ENCODE data around the gene MEF2D. TPM values are rescaled to one million over a fixed set of nuclear protein-coding genes. Genes with fewer than 3 reads are reported as not detected.

The MEF2D gene
- total RNA-seq, 6 donors from 2014 or later: 42.7 to 146 (median 58.7) TPM

DNA sequence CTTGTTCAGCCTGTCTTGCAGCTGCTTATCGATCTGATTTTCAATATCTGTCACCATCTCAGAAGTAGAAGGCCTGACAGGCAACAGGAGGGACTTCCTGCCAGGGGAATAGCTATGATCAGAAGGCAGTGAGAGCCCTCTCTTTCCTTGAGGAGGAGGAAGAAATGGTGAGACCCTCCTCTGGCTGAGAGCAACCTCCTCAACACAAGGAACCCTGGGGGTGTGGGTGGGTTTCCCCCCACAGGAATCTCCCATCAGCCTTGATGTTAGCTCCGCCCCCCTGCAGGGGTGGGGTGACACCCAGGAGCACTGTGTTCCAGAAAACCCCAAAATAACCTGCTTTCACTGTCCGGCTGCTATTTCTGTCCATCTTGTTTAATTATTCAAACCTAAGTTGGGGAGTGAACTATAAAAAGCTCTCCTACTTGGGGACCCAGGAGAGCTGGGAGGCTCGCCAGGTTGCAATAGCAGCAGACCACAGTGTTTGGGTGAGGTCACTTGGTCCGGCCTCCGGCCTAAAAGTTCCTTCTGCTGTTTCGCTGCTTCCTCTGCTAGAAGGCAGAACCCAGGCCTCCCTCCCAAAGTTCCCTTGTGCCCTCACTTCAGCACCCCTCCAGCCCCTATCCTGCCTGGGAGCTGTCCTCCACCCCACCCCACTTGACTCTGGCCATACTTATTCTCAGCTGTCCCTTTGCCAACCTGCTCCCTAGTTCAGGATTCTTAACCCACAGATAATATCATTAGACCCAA, 7.8 kb upstream of the MEF2D start:
- H3K27ac ChIP-seq: peak overlapping the region; percentile 80 to 89 (median 82)
- H3K4me3 ChIP-seq: no peak overlapping the region
- H3K36me3 ChIP-seq: no peaks in the 10 kb centered on the region
- H3K9me3 ChIP-seq: no peaks in the 10 kb centered on the region
- H3K27me3 ChIP-seq: no peaks in the 10 kb centered on the region
- peaks cover 60 to 76% (median 64%) of the 10 kb centered on the region in 4 donors for H3K4me1 ChIP-seq
- TF ChIP-seq EP300 (IDR thresholded peaks at IDR 0.05) (peak in 2 of 4 donors; percentile 9 to 71), POLR2AphosphoS5 (IDR thresholded peaks at IDR 0.05) (peak in 1 of 2 donors; percentile 20), POLR2A (IDR thresholded peaks at IDR 0.05) (peak in 1 of 4 donors; percentile 50)
- TF ChIP-seq, protein P1, sequence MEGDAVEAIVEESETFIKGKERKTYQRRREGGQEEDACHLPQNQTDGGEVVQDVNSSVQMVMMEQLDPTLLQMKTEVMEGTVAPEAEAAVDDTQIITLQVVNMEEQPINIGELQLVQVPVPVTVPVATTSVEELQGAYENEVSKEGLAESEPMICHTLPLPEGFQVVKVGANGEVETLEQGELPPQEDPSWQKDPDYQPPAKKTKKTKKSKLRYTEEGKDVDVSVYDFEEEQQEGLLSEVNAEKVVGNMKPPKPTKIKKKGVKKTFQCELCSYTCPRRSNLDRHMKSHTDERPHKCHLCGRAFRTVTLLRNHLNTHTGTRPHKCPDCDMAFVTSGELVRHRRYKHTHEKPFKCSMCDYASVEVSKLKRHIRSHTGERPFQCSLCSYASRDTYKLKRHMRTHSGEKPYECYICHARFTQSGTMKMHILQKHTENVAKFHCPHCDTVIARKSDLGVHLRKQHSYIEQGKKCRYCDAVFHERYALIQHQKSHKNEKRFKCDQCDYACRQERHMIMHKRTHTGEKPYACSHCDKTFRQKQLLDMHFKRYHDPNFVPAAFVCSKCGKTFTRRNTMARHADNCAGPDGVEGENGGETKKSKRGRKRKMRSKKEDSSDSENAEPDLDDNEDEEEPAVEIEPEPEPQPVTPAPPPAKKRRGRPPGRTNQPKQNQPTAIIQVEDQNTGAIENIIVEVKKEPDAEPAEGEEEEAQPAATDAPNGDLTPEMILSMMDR (IDR thresholded peaks at IDR 0.05): no peak
- 27 to 33% methylated on average over 4 to 7 of the region's 7 CpGs for WGBS, 2 donors
- ATAC-seq (ENCODE audit: low FRiP score in 2 of 2) (peak; percentile 2 to 54), DNase-seq (peak in 1 of 2 donors; percentile 89)

DNA sequence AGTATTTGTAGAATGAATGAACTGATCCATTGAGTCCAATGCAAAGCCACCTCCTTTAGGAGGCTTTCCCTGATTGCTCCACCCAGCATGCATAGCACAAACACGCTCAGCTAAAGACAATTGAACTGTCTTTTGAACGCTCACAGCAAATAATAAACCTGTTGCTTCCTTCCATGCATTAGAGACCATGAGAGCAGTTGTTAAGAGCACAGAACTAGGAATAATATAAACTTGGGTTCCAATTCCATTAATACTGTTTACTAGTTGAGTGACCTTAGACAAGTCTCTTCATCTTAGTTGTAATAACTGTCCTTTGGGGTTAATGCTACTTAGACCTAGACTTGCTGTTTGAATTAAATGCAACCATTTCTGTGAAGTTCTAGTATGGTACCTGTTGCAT, 5.9 kb upstream of the MEF2D start:
- H3K4me1 ChIP-seq: peaks cover 72 to 88% (median 78%) of the 10 kb centered on the region in 4 donors
- TF ChIP-seq POLR2A (IDR thresholded peaks at IDR 0.05) (no peak), POLR2AphosphoS5 (IDR thresholded peaks at IDR 0.05) (no peak), EP300 (IDR thresholded peaks at IDR 0.05) (no peak)
- TF ChIP-seq, protein P1 (IDR thresholded peaks at IDR 0.05): no peak
- no peak for ATAC-seq (ENCODE audit: low FRiP score in 2 of 2)

DNA sequence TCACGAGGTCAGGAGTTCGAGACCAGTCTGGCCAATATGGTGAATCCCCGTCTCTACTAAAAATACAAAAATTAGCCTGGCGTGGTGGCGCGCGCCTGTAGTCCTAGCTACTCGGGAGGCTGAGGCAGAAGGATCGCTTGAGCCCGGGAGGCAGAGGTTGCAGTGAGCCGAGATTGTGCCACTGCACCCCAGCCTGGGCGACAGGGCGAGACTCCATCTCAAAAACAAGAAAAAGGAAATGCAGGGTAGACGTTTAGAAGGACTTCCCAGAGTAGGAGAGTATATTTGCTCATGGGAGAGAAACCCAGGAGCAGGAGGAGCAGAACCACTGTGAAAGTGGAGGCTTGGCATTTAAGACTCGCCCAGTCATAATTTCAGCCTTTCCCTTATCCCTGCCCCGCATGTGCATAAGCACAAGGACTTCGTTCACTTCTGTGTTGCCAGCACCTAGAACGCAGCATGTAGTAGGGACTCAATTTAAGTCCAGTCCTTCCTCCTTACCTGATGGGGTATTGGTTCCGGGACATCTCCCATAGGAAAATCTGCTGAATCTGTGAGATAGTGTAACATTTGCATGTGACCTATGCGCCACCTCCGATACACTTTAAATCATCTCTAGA, 5.2 kb upstream of the MEF2D start:
- H3K27me3 ChIP-seq: no peaks in the 10 kb centered on the region
- no peak for TF ChIP-seq EP300 (IDR thresholded peaks at IDR 0.05)
- TF ChIP-seq, protein P1 (IDR thresholded peaks at IDR 0.05): no peak
- TF ChIP-seq POLR2AphosphoS5 (IDR thresholded peaks at IDR 0.05): no peak
- no peak for TF ChIP-seq POLR2A (IDR thresholded peaks at IDR 0.05)
- H3K27ac ChIP-seq: peak overlapping the region; percentile 99 to 100 (median 100)
- peak overlapping the region in 3 of 4 donors; percentile 14 to 46 (median 37) for H3K4me3 ChIP-seq
- DNase-seq (no peak), ATAC-seq (ENCODE audit: low FRiP score in 2 of 2) (no peak)
- H3K36me3 ChIP-seq: no peaks in the 10 kb centered on the region
- H3K9me3 ChIP-seq: no peaks in the 10 kb centered on the region
- H3K4me1 ChIP-seq: peaks cover 66 to 84% (median 72%) of the 10 kb centered on the region in 4 donors
- 77 to 79% methylated on average over 21 of the region's 21 CpGs for WGBS, 2 donors

More for the DNA sequence above, 5.9 kb upstream of the MEF2D start:
- Histone ChIP-seq H3K27me3 (no peaks in the 10 kb centered on the region), H3K36me3 (no peaks in the 10 kb centered on the region), H3K27ac (peak overlapping the region in 1 of 4 donors; percentile 81), H3K4me3 (no peak overlapping the region), H3K9me3 (no peaks in the 10 kb centered on the region)
- DNase-seq: no peak
- 84 to 86% methylated on average over 2 of the region's 2 CpGs for WGBS, 2 donors

DNA sequence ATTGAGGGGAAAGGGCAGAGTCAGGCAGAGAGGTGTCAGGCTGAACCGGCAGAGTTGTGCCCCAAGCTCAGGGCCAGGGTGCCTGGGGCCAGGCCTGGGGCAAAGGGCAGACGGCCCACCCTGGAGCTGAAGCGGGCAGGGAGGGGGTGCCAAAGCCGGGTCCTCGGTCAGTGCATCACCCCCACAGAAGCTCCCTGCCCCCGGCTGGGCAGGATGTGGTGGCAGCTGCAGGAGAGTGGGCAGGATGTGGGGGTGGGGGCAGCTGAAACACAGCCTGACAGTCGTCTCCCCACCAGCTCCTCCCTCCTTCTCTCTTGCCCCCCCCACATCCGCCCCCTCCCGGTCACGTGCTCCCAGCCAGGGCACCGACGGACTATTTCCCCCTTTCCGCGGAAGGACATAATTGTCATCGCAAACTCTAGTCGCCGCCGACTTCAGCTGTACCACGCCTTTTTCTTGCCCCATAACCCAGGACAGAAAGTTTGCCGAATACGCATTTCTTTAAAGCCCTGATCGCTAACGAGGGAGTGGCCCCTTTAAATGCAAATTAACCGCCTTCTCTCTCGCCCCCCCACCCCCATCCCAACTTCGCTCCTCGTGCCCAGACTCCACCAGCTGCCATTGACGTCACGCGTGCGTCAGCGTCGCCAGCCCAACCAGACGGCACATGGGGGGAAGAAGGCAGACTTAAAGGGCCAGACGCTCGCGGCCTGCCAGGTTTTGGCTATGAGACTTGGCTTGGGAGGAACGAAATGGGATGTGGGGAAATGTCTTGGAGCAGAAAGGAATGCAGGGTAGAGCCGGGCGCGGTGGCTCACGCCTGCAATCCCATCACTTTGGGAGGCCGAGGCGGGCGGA, 4.5 kb upstream of the MEF2D start:
- TF ChIP-seq POLR2AphosphoS5 (IDR thresholded peaks at IDR 0.05): peak; percentile 94 to 98
- TF ChIP-seq POLR2A (IDR thresholded peaks at IDR 0.05): peak in 2 of 4 donors; percentile 57 to 75
- TF ChIP-seq, protein P1 (IDR thresholded peaks at IDR 0.05): peak in 1 of 6 experiments; percentile 31
- TF ChIP-seq EP300 (IDR thresholded peaks at IDR 0.05): peak; percentile 83 to 97 (median 92)
- Histone ChIP-seq H3K9me3 (no peaks in the 10 kb centered on the region), H3K27me3 (no peaks in the 10 kb centered on the region), H3K27ac (peak overlapping the region; percentile 99 to 100 (median 100)), H3K4me3 (peak overlapping the region in 3 of 4 donors; percentile 14 to 46 (median 37)), H3K36me3 (no peaks in the 10 kb centered on the region), H3K4me1 (peaks cover 58 to 76% (median 65%) of the 10 kb centered on the region in 4 donors)
- ATAC-seq (ENCODE audit: low FRiP score in 2 of 2) (peak; percentile 75 to 83), DNase-seq (peak; percentile 99)
- WGBS, 2 donors: 4 to 9% methylated on average over 24 to 45 of the region's 45 CpGs
